ENCODE measurements around the gene CST9L. TPM values are rescaled to one million over a fixed set of nuclear protein-coding genes. Genes with fewer than 3 reads are reported as not detected.
A peak's percentile ranks its signal among the peaks of the same experiment; 100 is the strongest.
"Not testable (repeated sequence)": the region's sequence is repeated elsewhere in the genome, so short reads cannot be mapped to it uniquely, and the experiment has no call there.

CST9L gene
- total RNA-seq, 4 donors from 2014 or later: not detected

GRCh38 chr20:23583526-23583925, 15.2 kb upstream of the CST9L start:
- H3K27ac ChIP-seq: no peak overlapping the region
- H3K27me3 ChIP-seq: peaks cover 8% of the 10 kb centered on the region
- H3K36me3 ChIP-seq: no peaks in the 10 kb centered on the region
- DNase-seq (ENCODE audit: low spot score in 2 of 2): no peak
- TF ChIP-seq CTCF (IDR thresholded peaks at IDR 0.05): no peak
- no peak for TF ChIP-seq POLR2A (IDR thresholded peaks at IDR 0.05)
- TF ChIP-seq EP300 (IDR thresholded peaks at IDR 0.05): no peak
- no peak for TF ChIP-seq POLR2AphosphoS5 (IDR thresholded peaks at IDR 0.05)
- H3K4me3 ChIP-seq: no peak overlapping the region
- H3K4me1 ChIP-seq: peaks cover 8% of the 10 kb centered on the region
- no peaks in the 10 kb centered on the region for H3K9me3 ChIP-seq

GRCh38 chr20:23582293-23582692, 14.0 kb upstream of the CST9L start:
- 100% methylated on average over 1 of the region's 1 CpG for WGBS
- TF ChIP-seq POLR2AphosphoS5 (IDR thresholded peaks at IDR 0.05): no peak
- TF ChIP-seq EP300 (IDR thresholded peaks at IDR 0.05): no peak
- no peak for TF ChIP-seq CTCF (IDR thresholded peaks at IDR 0.05)
- TF ChIP-seq POLR2A (IDR thresholded peaks at IDR 0.05): no peak
- Histone ChIP-seq H3K9me3 (no peaks in the 10 kb centered on the region), H3K27ac (no peak overlapping the region), H3K4me1 (peaks cover 7% of the 10 kb centered on the region), H3K27me3 (peaks cover 8% of the 10 kb centered on the region), H3K4me3 (no peak overlapping the region), H3K36me3 (no peaks in the 10 kb centered on the region)
- no peak for DNase-seq (ENCODE audit: low spot score in 2 of 2)

GRCh38 chr20:23581833-23582232, 13.5 kb upstream of the CST9L start:
- not testable (repeated sequence) for H3K36me3 ChIP-seq; DNase-seq (ENCODE audit: low spot score in 2 of 2); H3K4me1 ChIP-seq; H3K27ac ChIP-seq; H3K4me3 ChIP-seq; H3K27me3 ChIP-seq; H3K9me3 ChIP-seq
- WGBS: 86% methylated on average over 9 of the region's 9 CpGs

- DNase-seq (ENCODE audit: low spot score in 2 of 2): no peak
- H3K27ac ChIP-seq: no peak overlapping the region
- no peak overlapping the region for H3K4me3 ChIP-seq
- H3K36me3 ChIP-seq: no peaks in the 10 kb centered on the region
- H3K27me3 ChIP-seq: no peaks in the 10 kb centered on the region
- H3K4me1 ChIP-seq: no peaks in the 10 kb centered on the region
- TF ChIP-seq CTCF (IDR thresholded peaks at IDR 0.05) (no peak), POLR2AphosphoS5 (IDR thresholded peaks at IDR 0.05) (no peak), POLR2A (IDR thresholded peaks at IDR 0.05) (no peak)
- H3K9me3 ChIP-seq: no peaks in the 10 kb centered on the region
Observed at GRCh38 chr20:23574977-23575376, 6.7 kb upstream of the CST9L start.

- H3K27me3 ChIP-seq: no peaks in the 10 kb centered on the region
- H3K4me1 ChIP-seq: no peaks in the 10 kb centered on the region
- no peaks in the 10 kb centered on the region for H3K9me3 ChIP-seq
- H3K4me3 ChIP-seq: no peak overlapping the region
- H3K27ac ChIP-seq: no peak overlapping the region
- H3K36me3 ChIP-seq: no peaks in the 10 kb centered on the region
- DNase-seq (ENCODE audit: low spot score in 2 of 2): no peak
- TF ChIP-seq CTCF (IDR thresholded peaks at IDR 0.05) (no peak), POLR2AphosphoS5 (IDR thresholded peaks at IDR 0.05) (no peak), EP300 (IDR thresholded peaks at IDR 0.05) (no peak), POLR2A (IDR thresholded peaks at IDR 0.05) (no peak)
- 89% methylated on average over 2 of the region's 2 CpGs for WGBS
Observed at GRCh38 chr20:23570178-23570760, 2.0 kb upstream of the CST9L start.

- DNase-seq (ENCODE audit: low spot score in 2 of 2): peak in 1 of 2 donors; percentile 62
- no peaks in the 10 kb centered on the region for H3K36me3 ChIP-seq
- no peaks in the 10 kb centered on the region for H3K9me3 ChIP-seq
- H3K4me1 ChIP-seq: no peaks in the 10 kb centered on the region
- H3K27me3 ChIP-seq: no peaks in the 10 kb centered on the region
- 83% methylated on average over 1 of the region's 1 CpG for WGBS
- no peak overlapping the region for H3K4me3 ChIP-seq
- H3K27ac ChIP-seq: no peak overlapping the region
- no peak for TF ChIP-seq POLR2A (IDR thresholded peaks at IDR 0.05)
- no peak for TF ChIP-seq EP300 (IDR thresholded peaks at IDR 0.05)
- TF ChIP-seq POLR2AphosphoS5 (IDR thresholded peaks at IDR 0.05): no peak
Observed at GRCh38 chr20:23569570-23569969, 1.3 kb upstream of the CST9L start.
